Measurements from ENCODE around the gene UQCR10. TPM values are rescaled to one million over a fixed set of nuclear protein-coding genes. Genes with fewer than 3 reads are reported as not detected.

The UQCR10 gene
- total RNA-seq, 1 experiment from 2014 or later, result 93.7 TPM

- Histone ChIP-seq H3K27me3 (ENCODE audit: control insufficient read depth, insufficient read depth, low read length) (no peaks in the 10 kb centered on the region), H3K27ac (ENCODE audit: low read length) (peak overlapping the region; percentile 96), H3K4me1 (ENCODE audit: control insufficient read depth, insufficient read depth, low read length) (peaks cover 6% of the 10 kb centered on the region; the same call in 1 of the 2 replicates), H3K4me3 (ENCODE audit: low read depth in 2 of 2, low read length in 2 of 2) (peak overlapping the region; percentile 97 to 98), H3K36me3 (ENCODE audit: control insufficient read depth, insufficient read depth, low read length) (no peaks in the 10 kb centered on the region; the same call in 1 of the 2 replicates), H3K9me3 (ENCODE audit: control insufficient read depth, insufficient read depth, low read depth, low read length) (no peaks in the 10 kb centered on the region)
- DNase-seq (ENCODE audit: low read depth, low spot score) (no peak), ATAC-seq (peak; percentile 4; the same call in 1 of the 2 replicates)
- intact Hi-C loops (cut with micrococcal nuclease; ENCODE audit: unreplicated experiment) (no loop called here), in situ Hi-C loops (cut with HindIII; ENCODE audit: low pct_unique_long_range_greater_than_20kb, low sequenced_read_pairs) (no loop called here)
- TF ChIP-seq POLR2AphosphoS5 (IDR thresholded peaks at IDR 0.05; ENCODE audit: low read depth, low read length) (no peak), CTCF (IDR thresholded peaks at IDR 0.05) (no peak), SIN3A (IDR thresholded peaks at IDR 0.05; ENCODE audit: borderline replicate concordance, insufficient read depth, low read depth, low read length) (no peak), TCF7L2 (IDR thresholded peaks at IDR 0.05; ENCODE audit: low read depth, low read length) (no peak), REST (IDR thresholded peaks at IDR 0.05; ENCODE audit: insufficient read depth in 1 of 2, low read depth in 2 of 2, low read length in 1 of 2) (no peak)
- POLR2A ChIA-PET, result no interaction called here
- CTCF ChIA-PET, result no interaction called here
- BruUV-seq (replicated peaks), result TSS peak; percentile 94
These were observed 1.1 kb upstream of the UQCR10 start for GRCh38 chr22:29765905-29766631.

- ChIA-PET POLR2A (interaction anchor here (0.6 kb wide), 1 partner anchor 391 kb away, joined by 4 read pairs; no protein-coding TSS in a partner anchor), CTCF (no interaction called here)
- in situ Hi-C loops (cut with HindIII; ENCODE audit: low pct_unique_long_range_greater_than_20kb, low sequenced_read_pairs) (no loop called here), intact Hi-C loops (cut with micrococcal nuclease; ENCODE audit: unreplicated experiment) (no loop called here)
- Histone ChIP-seq H3K9me3 (ENCODE audit: control insufficient read depth, insufficient read depth, low read depth, low read length) (no peaks in the 10 kb centered on the region), H3K4me3 (ENCODE audit: low read depth in 2 of 2, low read length in 2 of 2) (peak within 1 kb of the TSS; percentile 97 to 98), H3K27me3 (ENCODE audit: control insufficient read depth, insufficient read depth, low read length) (no peaks in the 10 kb centered on the region), H3K36me3 (ENCODE audit: control insufficient read depth, insufficient read depth, low read length) (no peaks in the 10 kb centered on the region; the same call in 1 of the 2 replicates), H3K27ac (ENCODE audit: low read length) (peak within 1 kb of the TSS; percentile 96), H3K4me1 (ENCODE audit: control insufficient read depth, insufficient read depth, low read length) (peaks cover 6% of the 10 kb centered on the region; the same call in 1 of the 2 replicates)
- peak; percentile 78 for DNase-seq (ENCODE audit: low read depth, low spot score)
- no TSS peak for BruUV-seq (replicated peaks)
- ATAC-seq, result peak; percentile 99
- no peak for TF ChIP-seq SIN3A (IDR thresholded peaks at IDR 0.05; ENCODE audit: borderline replicate concordance, insufficient read depth, low read depth, low read length)
- TF ChIP-seq TCF7L2 (IDR thresholded peaks at IDR 0.05; ENCODE audit: low read depth, low read length), result no peak
- no peak; the same call in 1 of the 2 replicates for TF ChIP-seq POLR2AphosphoS5 (IDR thresholded peaks at IDR 0.05; ENCODE audit: low read depth, low read length)
- TF ChIP-seq CTCF (IDR thresholded peaks at IDR 0.05), result no peak
- TF ChIP-seq REST (IDR thresholded peaks at IDR 0.05; ENCODE audit: insufficient read depth in 1 of 2, low read depth in 2 of 2, low read length in 1 of 2), result no peak
These were observed 468 bp upstream of the UQCR10 start, which contains the start of gene ZMAT5 for GRCh38 chr22:29766632-29767170. ZMAT5 (minus strand) TSS chr22:29767007; CDS start chr22:29748544, 18,463 bp downstream.

Data from Panc1 (cell line).